Mesenchymal stem cell (in vitro differentiated cells and primary cell): ENCODE results near the gene CCDC43.

ENCODE experiments used
- DNase-seq: peaks from one replicate; pipeline ENCODE4 v3.0.0-alpha.2; 2013
- H2AFZ ChIP-seq: one replicate; pipeline ENCODE4 v1.6.1; 2013; ENCODE audit warnings: low read depth, mild to moderate bottlenecking, control low read depth, inconsistent platforms, low read length, moderate library complexity
- H2AK5ac ChIP-seq: 2 replicates; pipeline ENCODE4 v1.6.1; 2013; ENCODE audit warnings: low read length, moderate library complexity, mild to moderate bottlenecking, inconsistent platforms; ENCODE audit not compliant: severe bottlenecking
- H2BK120ac ChIP-seq: one replicate; pipeline ENCODE4 v1.6.1; 2013; ENCODE audit warnings: low read depth, mild to moderate bottlenecking, inconsistent platforms, low read length, moderate library complexity
- H2BK12ac ChIP-seq, 2 experiments: one replicate each; pipeline ENCODE4 v1.6.1; 2013; ENCODE audit warnings: inconsistent platforms in 2 of 2, low read length in 2 of 2, mild to moderate bottlenecking in 2 of 2, moderate library complexity in 2 of 2, control low read depth in 1 of 2
- H2BK15ac ChIP-seq: one replicate; pipeline ENCODE4 v1.6.1; 2013; ENCODE audit warnings: mild to moderate bottlenecking, low read depth, inconsistent platforms; ENCODE audit not compliant: poor library complexity, severe bottlenecking
- H2BK5ac ChIP-seq: 2 replicates; pipeline ENCODE4 v1.6.1; 2013; ENCODE audit warnings: low read depth, mild to moderate bottlenecking, low read length, control low read depth, inconsistent platforms; ENCODE audit not compliant: poor library complexity, severe bottlenecking
- H3K14ac ChIP-seq, 2 experiments: one replicate each; pipeline ENCODE4 v1.6.1; 2013; ENCODE audit warnings: inconsistent platforms in 2 of 2, low read length in 2 of 2, control low read depth in 1 of 2, mild to moderate bottlenecking in 1 of 2, moderate library complexity in 1 of 2
- H3K18ac ChIP-seq, 2 experiments: one replicate each; pipeline ENCODE4 v1.6.1; 2013; ENCODE audit warnings: inconsistent platforms in 2 of 2, low read length in 2 of 2, control low read depth in 1 of 2, low read depth in 1 of 2, mild to moderate bottlenecking in 1 of 2
- H3K23ac ChIP-seq, 2 experiments: one replicate each; pipeline ENCODE4 v1.6.1; 2013; ENCODE audit warnings: inconsistent platforms in 2 of 2, low read length in 2 of 2, mild to moderate bottlenecking in 2 of 2, moderate library complexity in 2 of 2, control low read depth in 1 of 2
- H3K27ac ChIP-seq: 2 replicates; pipeline ENCODE4 v1.5.1; 2013; ENCODE audit warnings: mild to moderate bottlenecking, moderate library complexity, low read length, control low read depth, inconsistent platforms; ENCODE audit not compliant: poor library complexity, severe bottlenecking
- H3K27me3 ChIP-seq, 2 experiments: 2 replicates each; pipeline versions ENCODE4 v1.6.1 to v1.7.0; 2013; ENCODE audit warnings: low read length in 2 of 2, mild to moderate bottlenecking in 2 of 2, moderate library complexity in 2 of 2, control low read depth in 1 of 2, inconsistent platforms in 1 of 2; ENCODE audit not compliant: control insufficient read depth in 1 of 2, insufficient read depth in 1 of 2
- H3K36me3 ChIP-seq, 2 experiments: 2 replicates each; pipeline versions ENCODE4 v1.6.1 to v1.7.0; 2013; ENCODE audit warnings: low read length in 2 of 2, control low read depth in 1 of 2, inconsistent platforms in 1 of 2, low read depth in 1 of 2, mild to moderate bottlenecking in 1 of 2; ENCODE audit not compliant: insufficient read depth in 2 of 2, control insufficient read depth in 1 of 2
- H3K4ac ChIP-seq, 2 experiments: one replicate each; pipeline ENCODE4 v1.6.1; 2013; ENCODE audit warnings: inconsistent platforms in 2 of 2, low read length in 2 of 2, mild to moderate bottlenecking in 2 of 2, moderate library complexity in 2 of 2, control low read depth in 1 of 2, low read depth in 1 of 2
- H3K4me1 ChIP-seq: 2 replicates; pipeline ENCODE4 v1.6.1; 2013; ENCODE audit warnings: low read depth, low read length, control low read depth; ENCODE audit not compliant: control insufficient read depth, insufficient read depth
- H3K4me2 ChIP-seq: 2 replicates; pipeline ENCODE4 v1.6.1; 2013; ENCODE audit warnings: low read length, mild to moderate bottlenecking, inconsistent platforms; ENCODE audit not compliant: poor library complexity, severe bottlenecking
- H3K4me3 ChIP-seq, 2 experiments: 2 replicates each; pipeline versions ENCODE4 v1.5.1 to v1.7.0; 2013; ENCODE audit warnings: low read length in 2 of 2, mild to moderate bottlenecking in 2 of 2, control low read depth in 1 of 2, low read depth in 1 of 2; ENCODE audit not compliant: insufficient read depth in 1 of 2
- H3K79me1 ChIP-seq: replicated peaks from 2 replicates; pipeline ENCODE4 v1.6.1; 2013; ENCODE audit warnings: mild to moderate bottlenecking, control low read depth, low read length, inconsistent platforms; ENCODE audit not compliant: poor library complexity, severe bottlenecking
- H3K9ac ChIP-seq: 2 replicates; pipeline ENCODE4 v1.7.0; 2013; ENCODE audit warnings: mild to moderate bottlenecking, low read length, moderate library complexity
- H3K9me3 ChIP-seq: 2 replicates; pipeline ENCODE4 v1.7.0; 2013; ENCODE audit warnings: mild to moderate bottlenecking, low read length; ENCODE audit not compliant: control insufficient read depth
- H4K8ac ChIP-seq: one replicate; pipeline ENCODE4 v1.6.1; 2013; ENCODE audit warnings: inconsistent platforms, mild to moderate bottlenecking, low read length, moderate library complexity
- H4K91ac ChIP-seq: one replicate; pipeline ENCODE4 v1.6.1; 2013; ENCODE audit warnings: mild to moderate bottlenecking, low read length, inconsistent platforms
- WGBS: methylation state at CpG from one replicate; pipeline ENCODE4 v1.1.7; 2013; ENCODE audit warnings: mixed read lengths; 5-methylcytosine and 5-hydroxymethylcytosine counted together

CCDC43 gene

GRCh38 chr17:44646280-44646679 lies 43.3 kb downstream of the CCDC43 start:
- Histone ChIP-seq H2BK5ac (no peak overlapping the region), H2AFZ (no peak overlapping the region), H4K8ac (no peak overlapping the region), H2AK5ac (no peak overlapping the region), H3K79me1 (no peaks in the 10 kb centered on the region), H3K18ac (no peak overlapping the region), H3K4me3 (no peak overlapping the region), H2BK120ac (no peak overlapping the region), H2BK15ac (no peak overlapping the region), H3K23ac (no peak overlapping the region), H3K14ac (no peak overlapping the region), H3K36me3 (no peaks in the 10 kb centered on the region), H3K27ac (no peak overlapping the region), H3K9me3 (no peaks in the 10 kb centered on the region), H4K91ac (no peak overlapping the region), H3K4ac (no peak overlapping the region), H2BK12ac (no peak overlapping the region), H3K4me1 (no peaks in the 10 kb centered on the region), H3K27me3 (peaks cover 0 to 12% of the 10 kb centered on the region in 2 experiments), H3K9ac (no peak overlapping the region), H3K4me2 (no peak overlapping the region)
- DNase-seq, result no peak
- WGBS, result 97% methylated on average over 2 of the region's 4 CpGs

- H2BK15ac ChIP-seq, result no peak overlapping the region
- no peak overlapping the region for H2AK5ac ChIP-seq
- no peak overlapping the region for H2BK120ac ChIP-seq
- H3K4ac ChIP-seq, result no peak overlapping the region
- no peaks in the 10 kb centered on the region for H3K9me3 ChIP-seq
- H3K4me3 ChIP-seq, result no peak overlapping the region
- no peak overlapping the region for H2AFZ ChIP-seq
- H4K91ac ChIP-seq, result no peak overlapping the region
- H3K27ac ChIP-seq, result no peak overlapping the region
- no peak overlapping the region for H3K23ac ChIP-seq
- no peaks in the 10 kb centered on the region for H3K79me1 ChIP-seq
- no peak overlapping the region for H4K8ac ChIP-seq
- H3K4me1 ChIP-seq, result no peaks in the 10 kb centered on the region
- H3K14ac ChIP-seq, result no peak overlapping the region
- peaks cover 0 to 9% of the 10 kb centered on the region in 2 experiments for H3K27me3 ChIP-seq
- DNase-seq, result no peak
- H3K9ac ChIP-seq, result no peak overlapping the region
- no peaks in the 10 kb centered on the region for H3K36me3 ChIP-seq
- H3K18ac ChIP-seq, result no peak overlapping the region
- WGBS, result 88% methylated on average over 12 of the region's 12 CpGs
- no peak overlapping the region for H2BK12ac ChIP-seq
- H3K4me2 ChIP-seq, result no peak overlapping the region
- H2BK5ac ChIP-seq, result no peak overlapping the region
Observed at GRCh38 chr17:44645341-44645740, 44.2 kb downstream of the CCDC43 start.

GRCh38 chr17:44642834-44643233 lies 46.7 kb downstream of the CCDC43 start:
- H2AFZ ChIP-seq, result no peak overlapping the region
- WGBS, result 76% methylated on average over 6 of the region's 7 CpGs
- no peak overlapping the region for H2BK15ac ChIP-seq
- H3K4me3 ChIP-seq, result peak overlapping the region in 1 of 2 experiments; percentile 50
- H4K91ac ChIP-seq, result no peak overlapping the region
- H3K36me3 ChIP-seq, result no peaks in the 10 kb centered on the region
- H3K14ac ChIP-seq, result no peak overlapping the region
- H3K79me1 ChIP-seq, result no peaks in the 10 kb centered on the region
- no peak overlapping the region for H2BK5ac ChIP-seq
- no peak overlapping the region for H2AK5ac ChIP-seq
- H4K8ac ChIP-seq, result no peak overlapping the region
- H2BK120ac ChIP-seq, result no peak overlapping the region
- no peak for DNase-seq
- no peaks in the 10 kb centered on the region for H3K9me3 ChIP-seq
- H2BK12ac ChIP-seq, result no peak overlapping the region
- no peak overlapping the region for H3K27ac ChIP-seq
- H3K23ac ChIP-seq, result no peak overlapping the region
- H3K4ac ChIP-seq, result no peak overlapping the region
- peaks cover 0 to 3% of the 10 kb centered on the region in 2 experiments for H3K27me3 ChIP-seq
- no peak overlapping the region for H3K4me2 ChIP-seq
- H3K4me1 ChIP-seq, result no peaks in the 10 kb centered on the region
- no peak overlapping the region for H3K18ac ChIP-seq
- H3K9ac ChIP-seq, result peak overlapping the region; percentile 15

DNA sequence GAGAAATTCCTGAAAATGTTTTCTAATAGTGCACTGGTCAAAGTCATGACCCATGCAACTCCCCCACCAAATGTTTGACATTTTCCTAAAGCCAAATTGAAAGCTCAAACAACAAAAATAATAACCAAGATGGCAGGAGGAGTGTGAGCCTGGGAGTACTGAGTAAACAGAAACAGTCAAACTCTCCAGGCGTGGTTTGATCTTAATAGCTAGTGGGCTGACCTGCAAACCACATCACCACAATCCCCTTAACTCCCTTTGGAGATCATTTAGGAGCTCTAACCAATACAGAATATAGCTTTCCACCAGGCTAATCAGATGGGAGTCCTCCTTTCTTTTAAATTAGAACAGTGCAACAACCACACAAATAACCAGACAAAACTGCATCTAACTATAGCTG lies 52.5 kb downstream of the CCDC43 start:
- Histone ChIP-seq H3K36me3 (no peaks in the 10 kb centered on the region), H2AK5ac (no peak overlapping the region), H3K4me1 (no peaks in the 10 kb centered on the region), H3K27ac (no peak overlapping the region), H3K27me3 (peaks cover 0 to 3% of the 10 kb centered on the region in 2 experiments), H4K91ac (no peak overlapping the region), H3K4me3 (no peak overlapping the region), H3K79me1 (no peaks in the 10 kb centered on the region), H3K4me2 (no peak overlapping the region), H2BK5ac (no peak overlapping the region), H3K9me3 (no peaks in the 10 kb centered on the region), H2BK12ac (no peak overlapping the region), H3K4ac (no peak overlapping the region), H3K9ac (no peak overlapping the region), H3K23ac (no peak overlapping the region), H3K14ac (no peak overlapping the region), H2BK120ac (no peak overlapping the region), H2BK15ac (no peak overlapping the region), H2AFZ (no peak overlapping the region), H3K18ac (no peak overlapping the region), H4K8ac (no peak overlapping the region)
- WGBS, result 55% methylated on average over 1 of the region's 1 CpG
- DNase-seq, result peak; percentile 15
